ENCODE results near the gene ADORA1.

Gene ADORA1

GRCh38 chr1:203124011-203124410 is 3.5 kb upstream of the ADORA1 start:
- DNase-seq = no peak

GRCh38 chr1:203124546-203125317 is 2.8 kb upstream of the ADORA1 start:
- DNase-seq = no peak

- DNase-seq = peak; percentile 52
Observed at GRCh38 chr1:203126151-203126865, 1.2 kb upstream of the ADORA1 start.

- DNase-seq = no peak
Observed at GRCh38 chr1:203126866-203127665, 460 bp upstream of the ADORA1 start.

GRCh38 chr1:203128431-203128715 is 847 bp downstream of the ADORA1 start:
- DNase-seq = no peak

- DNase-seq = peak; percentile 52
Observed at GRCh38 chr1:203128716-203129500, 1.4 kb downstream of the ADORA1 start.

- DNase-seq = peak; percentile 90
Observed at GRCh38 chr1:203129501-203130231, 2.1 kb downstream of the ADORA1 start.

GRCh38 chr1:203130358-203130985 is 2.9 kb downstream of the ADORA1 start:
- no peak for DNase-seq

- DNase-seq = no peak
Observed at GRCh38 chr1:203131548-203132200, 4.1 kb downstream of the ADORA1 start.

- no peak for DNase-seq
Observed at GRCh38 chr1:203133970-203134725, 6.6 kb downstream of the ADORA1 start.

GRCh38 chr1:203135636-203136305 is 8.2 kb downstream of the ADORA1 start:
- DNase-seq = no peak

GRCh38 chr1:203136409-203137042 is 9.0 kb downstream of the ADORA1 start:
- no peak for DNase-seq

- no peak for DNase-seq
Observed at GRCh38 chr1:203137324-203137723, 9.8 kb downstream of the ADORA1 start.

- no peak for DNase-seq
Observed at GRCh38 chr1:203138066-203138465, 10.5 kb downstream of the ADORA1 start.

- DNase-seq = no peak
Observed at GRCh38 chr1:203139976-203140475, 12.5 kb downstream of the ADORA1 start.

GRCh38 chr1:203140743-203141520 is 13.4 kb downstream of the ADORA1 start:
- no peak for DNase-seq

GRCh38 chr1:203142124-203142523 is 14.6 kb downstream of the ADORA1 start:
- no peak for DNase-seq
